Stimulated activated CD4-positive, alpha-beta T cell treated with anti-CD3 and anti-CD28 coated beads, Interleukin-4, amount 100 ng/mL, for 24 hours (primary cell): ENCODE results near the gene PRPS1L1.

ENCODE experiments used
- DNase-seq: peaks from one replicate; pipeline ENCODE4 v3.0.0-alpha.2; 2020

PRPS1L1 gene

GRCh38 chr7:18027628-18028027, at the start of gene PRPS1L1:
Gene PRPS1L1 (minus strand): TSS chr7:18027846.
- no peak for DNase-seq

GRCh38 chr7:18076461-18076860, 48.8 kb upstream of the PRPS1L1 start:
- no peak for DNase-seq

DNA sequence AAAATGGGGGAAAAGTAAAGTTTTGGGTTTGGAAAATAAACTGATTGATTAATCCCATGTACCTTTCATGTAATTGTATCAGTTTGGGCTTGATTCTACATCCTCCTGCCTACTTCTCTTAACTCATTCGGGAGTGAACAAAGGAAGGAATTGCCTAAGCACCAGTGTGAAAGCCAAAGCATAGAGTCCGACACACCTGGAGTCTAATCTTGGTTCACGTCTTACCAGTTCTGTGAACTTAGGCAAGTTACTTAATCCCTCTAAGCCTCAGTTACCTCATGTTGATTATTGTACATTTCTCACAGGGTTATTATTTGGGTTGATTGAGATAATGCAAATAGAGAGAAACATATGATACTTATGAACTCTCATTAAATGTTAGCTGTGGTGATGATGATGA, 41.1 kb upstream of the PRPS1L1 start:
- DNase-seq: no peak

DNA sequence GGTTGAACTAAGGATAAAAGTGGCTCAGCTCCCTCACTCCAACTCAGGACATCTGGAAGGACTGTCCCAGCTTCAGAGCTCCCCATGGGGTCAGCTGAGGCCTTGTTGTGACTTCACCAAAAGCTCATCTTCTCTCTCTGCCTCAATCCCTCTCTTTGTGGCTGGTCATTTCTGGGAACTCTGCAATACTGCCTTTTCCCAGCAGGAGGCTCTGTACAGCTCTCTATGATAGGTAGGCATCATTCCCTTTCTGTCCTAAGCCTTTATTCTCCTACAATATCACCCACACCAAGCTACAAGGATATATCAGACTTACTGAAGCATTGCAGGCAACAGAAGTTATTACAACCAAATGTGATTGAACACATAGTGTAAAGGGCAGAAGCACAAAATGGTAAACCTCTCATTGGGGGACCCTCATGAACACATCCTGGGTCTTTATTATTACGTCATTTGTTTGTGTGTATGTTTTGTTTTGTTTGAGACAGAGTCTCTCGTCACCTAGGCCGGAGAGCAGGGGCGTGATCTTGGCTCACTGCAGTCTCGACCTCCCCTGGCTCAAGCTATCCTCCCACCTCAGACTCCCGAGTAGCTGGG, 36.7 kb upstream of the PRPS1L1 start:
- no peak for DNase-seq

GRCh38 chr7:18063149-18063901, 35.7 kb upstream of the PRPS1L1 start:
- DNase-seq: no peak

GRCh38 chr7:18059171-18059570, 31.5 kb upstream of the PRPS1L1 start:
- DNase-seq: no peak

GRCh38 chr7:18053941-18054340, 26.3 kb upstream of the PRPS1L1 start:
- DNase-seq: no peak

DNA sequence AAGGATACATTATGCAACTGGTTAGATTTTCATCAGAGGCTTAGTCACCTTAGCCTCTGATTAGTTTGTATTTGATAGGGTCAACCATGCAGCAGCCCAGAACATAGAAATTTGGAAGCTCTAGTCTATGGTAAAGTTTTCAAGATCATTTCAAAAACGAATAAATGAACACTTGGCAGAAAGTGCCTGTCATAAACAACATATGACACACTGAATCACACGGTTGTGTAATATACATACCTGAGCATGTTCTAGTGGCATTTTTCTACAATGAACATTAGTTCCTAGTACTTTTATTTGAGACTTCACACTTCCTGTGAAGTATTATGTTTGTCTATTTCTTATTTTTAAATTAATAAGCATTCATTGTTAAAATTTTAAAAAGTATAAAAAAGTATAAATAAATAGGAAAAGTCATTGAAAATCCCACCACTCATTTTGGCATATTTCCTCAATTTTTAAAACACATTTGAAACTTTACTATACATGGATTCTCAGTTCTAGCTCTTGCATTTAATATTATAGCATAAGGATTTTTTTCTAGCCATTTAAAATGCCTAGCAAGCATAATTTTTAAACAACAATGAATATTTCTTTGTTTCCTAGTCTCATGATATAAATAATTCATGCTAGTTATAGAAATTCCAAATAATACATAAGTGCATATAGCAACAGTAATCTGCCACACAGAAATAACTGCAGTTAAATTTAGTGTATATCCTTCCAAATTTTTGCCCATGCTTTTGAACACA, 25.7 kb upstream of the PRPS1L1 start:
- no peak for DNase-seq

GRCh38 chr7:18049262-18049661, 21.6 kb upstream of the PRPS1L1 start:
- no peak for DNase-seq

DNA sequence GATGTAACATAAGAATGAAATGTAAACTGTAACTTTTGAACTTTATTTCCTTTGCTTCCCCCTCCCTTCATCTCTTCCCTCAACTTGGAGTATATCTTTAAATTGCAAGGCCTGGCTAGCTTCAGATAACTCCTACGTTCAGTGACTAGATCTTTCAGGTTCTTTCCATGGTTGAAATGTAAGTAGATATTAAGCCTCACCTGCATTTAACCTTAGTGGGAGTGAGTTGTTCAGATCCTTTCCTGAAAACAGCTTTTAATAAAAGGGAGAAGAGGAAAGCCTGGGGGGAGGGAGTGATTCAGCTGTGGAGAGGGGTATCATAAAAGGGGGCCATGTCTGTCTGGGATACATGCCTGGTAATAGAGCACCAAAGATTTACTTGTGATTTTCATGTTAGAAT, 19.0 kb upstream of the PRPS1L1 start:
- no peak for DNase-seq

GRCh38 chr7:18045171-18045570, 17.5 kb upstream of the PRPS1L1 start:
- DNase-seq: no peak

DNA sequence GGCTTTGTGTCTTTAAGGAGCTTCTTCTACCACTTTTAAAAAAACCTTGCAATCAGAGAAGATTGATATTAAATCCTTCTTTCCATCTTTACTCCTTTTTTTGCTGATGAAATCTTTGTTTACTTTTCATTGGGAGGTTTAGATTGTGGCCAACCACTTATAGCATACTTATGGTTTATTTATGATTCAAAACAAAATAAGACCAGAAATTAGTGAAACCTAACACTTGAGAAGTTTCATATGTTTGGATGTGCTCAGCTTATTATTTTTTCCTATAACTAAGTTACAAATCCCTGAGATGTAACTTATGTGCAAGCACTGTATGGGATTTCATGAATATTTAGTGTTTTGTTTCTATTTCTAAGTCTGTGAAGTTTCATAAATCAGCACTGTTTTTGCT, 13.5 kb upstream of the PRPS1L1 start:
- DNase-seq: no peak

DNA sequence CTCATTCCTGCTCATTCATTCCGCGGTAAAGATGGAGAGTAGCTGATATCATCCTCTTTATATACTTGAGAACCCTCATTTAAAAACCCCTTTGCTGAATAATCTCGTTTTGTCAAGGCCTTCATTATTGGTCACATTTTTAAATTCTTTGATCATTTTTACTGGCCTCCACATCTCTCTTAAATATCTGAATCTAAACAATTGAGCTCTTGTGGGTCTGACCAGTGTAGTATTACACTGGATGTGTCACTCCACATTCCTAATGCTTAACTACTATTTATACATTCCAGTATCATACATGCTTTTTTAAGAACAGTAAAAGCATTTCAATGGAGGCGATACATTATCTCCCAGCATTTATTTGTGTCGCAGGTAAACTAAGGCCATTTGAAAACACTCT, 12.6 kb upstream of the PRPS1L1 start:
- no peak for DNase-seq

GRCh38 chr7:18038382-18038781, 10.7 kb upstream of the PRPS1L1 start:
- DNase-seq: no peak

DNA sequence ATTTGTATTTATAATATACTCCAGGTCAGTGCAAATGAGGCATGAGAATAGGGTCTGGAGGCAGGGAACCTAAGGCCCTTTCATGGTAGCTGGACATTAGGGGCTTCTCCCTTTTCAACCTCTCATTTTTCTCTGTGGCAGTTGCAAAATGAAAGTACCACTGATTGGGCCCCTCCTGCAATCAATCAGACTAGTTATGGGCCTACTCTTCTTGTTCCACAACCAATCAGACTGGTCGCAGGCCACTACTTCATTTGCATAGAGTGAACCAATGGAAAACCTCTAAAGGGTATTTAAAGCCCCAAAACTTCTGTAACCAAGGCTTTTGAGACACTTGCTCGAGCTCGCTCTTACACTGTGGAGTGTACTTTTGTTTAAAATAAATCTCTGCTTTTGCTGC, 10.0 kb upstream of the PRPS1L1 start:
- no peak for DNase-seq

DNA sequence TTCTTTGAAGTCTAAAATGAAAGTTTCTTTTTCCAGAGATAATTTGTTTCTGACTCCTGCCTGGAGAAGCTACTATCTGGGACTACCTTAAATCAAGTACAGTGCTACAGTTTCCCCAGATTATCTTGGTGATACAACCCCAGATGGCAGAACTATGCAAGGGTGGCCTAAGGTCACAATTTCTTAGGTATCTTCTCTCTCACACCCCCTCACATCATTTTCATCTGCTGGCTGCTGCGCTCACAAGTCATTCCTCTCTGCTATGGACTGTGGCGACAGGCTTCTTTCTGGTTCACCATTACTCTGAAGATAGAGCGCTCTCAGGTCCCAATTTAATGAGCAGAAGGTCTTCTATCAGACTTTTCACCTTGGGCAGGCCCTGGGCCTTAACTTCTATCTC, 9.1 kb upstream of the PRPS1L1 start:
- no peak for DNase-seq

DNA sequence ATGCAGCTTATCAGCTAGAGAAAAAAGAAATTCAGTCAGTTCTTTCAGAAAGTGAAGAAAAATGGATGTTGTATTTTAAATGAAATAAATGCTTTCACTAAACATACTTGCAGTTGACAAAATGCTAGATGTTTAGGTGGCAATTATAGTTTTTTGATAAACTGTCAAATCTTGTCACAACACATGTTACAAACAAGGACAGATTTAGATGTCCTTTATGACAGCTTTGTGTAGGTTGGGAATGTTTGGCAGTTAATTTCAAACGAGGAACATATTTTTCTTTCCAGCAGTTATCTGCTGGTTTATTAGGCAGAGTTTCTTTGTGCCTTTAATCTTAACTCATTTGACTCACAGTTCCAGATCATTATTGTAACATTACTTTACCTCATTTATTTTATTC, 3.1 kb upstream of the PRPS1L1 start:
- DNase-seq: no peak

DNA sequence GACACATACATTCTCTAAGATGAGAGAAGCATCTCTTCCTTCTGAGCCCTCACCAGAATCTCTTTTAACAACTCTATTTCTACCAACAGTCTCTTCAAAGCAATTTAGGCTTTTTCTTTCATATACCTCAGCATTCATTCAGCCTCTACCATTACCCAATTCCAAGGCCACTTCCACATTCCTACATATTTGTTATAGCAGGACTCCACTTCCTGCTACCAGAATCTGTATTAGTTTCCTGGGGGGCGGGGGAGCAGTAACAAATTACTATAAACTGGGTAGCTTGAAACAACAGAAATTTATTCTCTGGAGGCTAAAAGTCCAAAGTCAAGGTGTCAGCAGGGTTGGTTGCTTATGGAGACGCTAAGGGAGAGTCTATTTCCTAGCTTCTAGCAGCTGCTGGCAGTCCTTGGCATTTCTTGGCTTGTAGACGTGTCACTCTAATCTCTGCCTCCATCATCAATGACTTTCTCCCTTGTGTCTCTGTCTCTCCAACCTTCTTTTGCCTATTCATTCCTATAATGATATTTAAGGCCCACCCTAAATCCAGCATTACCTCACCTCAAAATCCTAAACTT, 7.4 kb downstream of the PRPS1L1 start:
- no peak for DNase-seq

DNA sequence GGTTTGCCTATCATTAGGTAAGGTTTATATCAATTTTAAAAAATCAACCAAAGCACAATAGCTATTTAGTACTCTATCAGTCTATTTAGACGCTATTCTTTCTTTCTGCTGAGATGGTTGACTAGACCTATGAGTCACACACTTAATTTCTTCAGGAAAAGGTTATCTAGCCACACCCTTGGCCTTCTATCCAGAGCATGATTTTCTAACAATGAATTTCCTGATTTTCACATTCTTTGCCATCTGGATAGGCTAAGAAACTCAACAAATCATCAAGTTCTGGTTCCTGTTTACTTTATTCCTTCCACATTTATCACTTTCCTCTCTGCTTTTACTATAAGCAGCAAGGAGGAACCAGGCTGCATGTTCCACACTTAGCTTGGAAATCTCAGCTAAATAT, 8.1 kb downstream of the PRPS1L1 start:
- DNase-seq: no peak

- no peak for DNase-seq
Measured at GRCh38 chr7:18018296-18019215, 9.1 kb downstream of the PRPS1L1 start.

GRCh38 chr7:18016547-18017444, 10.8 kb downstream of the PRPS1L1 start:
- DNase-seq: no peak

DNA sequence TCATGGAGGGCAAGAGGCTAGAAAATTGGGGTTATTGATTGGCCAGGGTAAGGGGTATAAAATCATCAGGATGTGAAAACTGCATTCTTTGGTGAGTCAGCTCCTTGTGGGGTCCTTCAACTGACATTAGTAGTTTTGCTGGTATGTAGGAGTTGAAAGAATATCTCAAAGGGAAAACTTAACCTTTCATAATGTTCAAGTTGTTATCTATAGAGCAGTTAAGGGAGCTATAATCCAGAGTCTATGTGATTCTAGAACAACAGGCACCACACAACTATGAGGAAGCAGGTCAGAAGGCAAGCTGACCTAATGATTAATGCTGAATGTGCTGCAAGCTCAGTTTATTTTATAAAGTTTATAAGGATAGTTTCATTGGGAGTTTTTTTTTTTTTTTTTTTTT, 13.7 kb downstream of the PRPS1L1 start:
- no peak for DNase-seq
